ENCODE results near the gene SLC19A2.

GRCh38 chr1:169488157-169488556 lies 2.4 kb upstream of the SLC19A2 start:
- TF ChIP-seq CTCF (conservative IDR thresholded peaks at IDR 0.05 in 1 of 2, IDR thresholded peaks at IDR 0.05 in 1 of 2; ENCODE audit: low read depth in 1 of 2, low read length in 2 of 2) (no peak), EZH2 (IDR thresholded peaks at IDR 0.05; ENCODE audit: low read length, missing control alignments) (no peak)
